ENCODE data around the gene TMEM14A.
"Not testable (repeated sequence)": the region's sequence is repeated elsewhere in the genome, so short reads cannot be mapped to it uniquely, and the experiment has no call there.

TMEM14A gene

GRCh38 chr6:52671676-52672075 is 763 bp downstream of the TMEM14A start:
- H3K4me3 Mint-ChIP-seq: peak overlapping the region; percentile 91

DNA sequence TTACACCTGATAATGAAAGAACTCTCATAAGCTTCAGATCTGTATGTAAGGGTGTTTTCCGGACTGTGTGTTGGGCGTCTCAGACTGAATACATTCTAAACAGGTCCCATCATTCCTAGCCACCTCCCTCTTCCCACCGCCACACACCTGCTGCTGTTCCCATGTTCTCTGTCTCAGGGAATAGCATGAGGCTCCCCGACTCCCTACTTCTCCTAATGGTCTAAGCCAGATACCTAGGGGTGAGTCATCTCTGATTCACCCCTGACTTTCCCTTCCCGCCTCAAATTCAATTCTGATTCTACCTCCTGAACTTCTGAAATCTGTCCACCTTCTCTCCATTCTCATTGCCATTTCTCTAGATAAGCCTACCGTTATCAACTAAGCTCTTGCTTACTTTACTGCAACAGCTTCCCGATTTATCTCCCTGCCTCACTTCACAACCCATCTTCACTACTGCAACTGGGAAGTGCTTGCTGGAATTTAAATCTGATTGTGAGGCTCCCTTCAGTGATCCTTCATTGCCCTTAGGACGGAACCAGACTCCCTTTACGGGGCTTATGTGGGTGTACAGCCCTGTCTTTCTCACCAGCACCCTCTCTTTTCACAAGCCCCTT is 1.6 kb downstream of the TMEM14A start:
- Mint-ChIP-seq H3K27ac (peak overlapping the region; percentile 4), H3K4me1 (peaks cover 24% of the 10 kb centered on the region), H3K4me3 (peak overlapping the region; percentile 59), H3K9me3 (no peaks in the 10 kb centered on the region), H3K36me3 (ENCODE audit: low read depth) (peaks cover 31% of the 10 kb centered on the region), H3K27me3 (ENCODE audit: low read depth, poor library complexity) (peaks cover 3% of the 10 kb centered on the region)
- TF ChIP-seq, protein P1, sequence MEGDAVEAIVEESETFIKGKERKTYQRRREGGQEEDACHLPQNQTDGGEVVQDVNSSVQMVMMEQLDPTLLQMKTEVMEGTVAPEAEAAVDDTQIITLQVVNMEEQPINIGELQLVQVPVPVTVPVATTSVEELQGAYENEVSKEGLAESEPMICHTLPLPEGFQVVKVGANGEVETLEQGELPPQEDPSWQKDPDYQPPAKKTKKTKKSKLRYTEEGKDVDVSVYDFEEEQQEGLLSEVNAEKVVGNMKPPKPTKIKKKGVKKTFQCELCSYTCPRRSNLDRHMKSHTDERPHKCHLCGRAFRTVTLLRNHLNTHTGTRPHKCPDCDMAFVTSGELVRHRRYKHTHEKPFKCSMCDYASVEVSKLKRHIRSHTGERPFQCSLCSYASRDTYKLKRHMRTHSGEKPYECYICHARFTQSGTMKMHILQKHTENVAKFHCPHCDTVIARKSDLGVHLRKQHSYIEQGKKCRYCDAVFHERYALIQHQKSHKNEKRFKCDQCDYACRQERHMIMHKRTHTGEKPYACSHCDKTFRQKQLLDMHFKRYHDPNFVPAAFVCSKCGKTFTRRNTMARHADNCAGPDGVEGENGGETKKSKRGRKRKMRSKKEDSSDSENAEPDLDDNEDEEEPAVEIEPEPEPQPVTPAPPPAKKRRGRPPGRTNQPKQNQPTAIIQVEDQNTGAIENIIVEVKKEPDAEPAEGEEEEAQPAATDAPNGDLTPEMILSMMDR (IDR thresholded peaks at IDR 0.05): no peak
- no peak for DNase-seq

More at GRCh38 chr6:52671676-52672075, 763 bp downstream of the TMEM14A start:
- TF ChIP-seq, protein P1 (IDR thresholded peaks at IDR 0.05): no peak
- Mint-ChIP-seq H3K9me3 (no peaks in the 10 kb centered on the region), H3K27ac (no peak overlapping the region), H3K27me3 (ENCODE audit: low read depth, poor library complexity) (peaks cover 3% of the 10 kb centered on the region), H3K36me3 (ENCODE audit: low read depth) (peaks cover 31% of the 10 kb centered on the region), H3K4me1 (peaks cover 24% of the 10 kb centered on the region)
- no peak for DNase-seq

DNA sequence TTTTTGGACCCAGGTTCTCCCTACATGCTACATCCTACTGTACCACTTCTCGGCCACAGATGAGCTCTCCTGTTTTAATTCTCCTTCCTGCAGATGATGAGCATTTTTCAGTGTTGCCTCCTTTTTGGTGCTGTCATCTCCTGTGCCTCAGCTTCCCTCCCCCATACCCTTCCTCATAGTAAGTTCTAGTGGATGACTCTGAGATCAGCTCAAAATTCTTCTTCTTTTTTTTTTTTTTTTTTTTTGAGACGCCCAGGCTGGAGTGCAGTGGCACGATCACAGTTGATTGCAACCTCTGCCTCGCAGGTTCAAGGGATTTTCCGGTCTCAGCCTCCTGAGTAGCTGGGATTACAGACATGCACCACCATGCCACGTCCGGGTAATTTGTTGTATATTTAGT is 3.8 kb downstream of the TMEM14A start:
- TF ChIP-seq, protein P1 (IDR thresholded peaks at IDR 0.05): no peak
- no peaks in the 10 kb centered on the region for H3K9me3 Mint-ChIP-seq
- no peak overlapping the region for H3K4me3 Mint-ChIP-seq
- peaks cover 3% of the 10 kb centered on the region for H3K27me3 Mint-ChIP-seq (ENCODE audit: low read depth, poor library complexity)
- DNase-seq: no peak
- peaks cover 20% of the 10 kb centered on the region for H3K36me3 Mint-ChIP-seq (ENCODE audit: low read depth)
- H3K4me1 Mint-ChIP-seq: peaks cover 21% of the 10 kb centered on the region
- H3K27ac Mint-ChIP-seq: no peak overlapping the region

- Mint-ChIP-seq H3K27ac (no peak overlapping the region), H3K36me3 (ENCODE audit: low read depth) (peaks cover 20% of the 10 kb centered on the region)
- TF ChIP-seq, protein P1 (IDR thresholded peaks at IDR 0.05): no peak
Observed at GRCh38 chr6:52675372-52675771, 4.5 kb downstream of the TMEM14A start.

DNA sequence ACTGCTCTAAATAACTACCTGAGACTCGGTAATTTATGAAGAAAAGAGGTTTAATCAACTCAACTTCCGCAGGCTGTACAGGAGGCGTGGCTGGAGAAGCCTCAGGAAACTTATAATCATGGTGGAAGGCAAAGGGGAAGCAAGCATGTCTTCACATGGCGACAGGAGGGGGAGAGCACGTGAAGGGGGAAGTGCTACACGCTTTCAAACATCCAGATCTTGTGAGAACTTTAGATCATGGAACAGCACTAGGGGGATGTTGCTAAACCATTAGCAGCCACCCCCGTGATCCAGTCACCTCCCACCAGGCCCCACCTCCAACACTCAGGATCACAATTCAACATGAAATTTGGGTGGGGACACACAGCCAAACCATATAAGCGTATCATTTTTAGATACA is 5.7 kb downstream of the TMEM14A start:
- H3K27ac Mint-ChIP-seq; H3K4me1 Mint-ChIP-seq; H3K27me3 Mint-ChIP-seq (ENCODE audit: low read depth, poor library complexity); H3K9me3 Mint-ChIP-seq; H3K4me3 Mint-ChIP-seq; DNase-seq: not testable (repeated sequence)
- H3K36me3 Mint-ChIP-seq (ENCODE audit: low read depth): peaks cover 20% of the 10 kb centered on the region

More at GRCh38 chr6:52675372-52675771, 4.5 kb downstream of the TMEM14A start:
- Mint-ChIP-seq H3K4me3 (no peak overlapping the region), H3K27me3 (ENCODE audit: low read depth, poor library complexity) (peaks cover 3% of the 10 kb centered on the region), H3K9me3 (no peaks in the 10 kb centered on the region), H3K4me1 (peaks cover 20% of the 10 kb centered on the region)
- no peak for DNase-seq

GRCh38 chr6:52681416-52681815 is 10.5 kb downstream of the TMEM14A start:
- DNase-seq: no peak
- Mint-ChIP-seq H3K4me3 (no peak overlapping the region), H3K27ac (no peak overlapping the region), H3K27me3 (ENCODE audit: low read depth, poor library complexity) (no peaks in the 10 kb centered on the region), H3K36me3 (ENCODE audit: low read depth) (peaks cover 32% of the 10 kb centered on the region), H3K4me1 (no peaks in the 10 kb centered on the region), H3K9me3 (no peaks in the 10 kb centered on the region)
- TF ChIP-seq, protein P1 (IDR thresholded peaks at IDR 0.05): no peak

Measured in nephron progenitor cell (in vitro differentiated cells).